OCI-LY7 (cell line): Measurements from ENCODE around the gene PLPPR5. TPM values are rescaled to one million over a fixed set of nuclear protein-coding genes. Genes with fewer than 3 reads are reported as not detected.

Experiments used
- BruUV-seq: library from RNA; stranded (reverse); fragments of 400-500 nt; replicated peaks from 2 replicates; lab custom pipeline; 2021; lab: Mats Ljungman, UMichigan
- CTCF ChIA-PET: fragments of 300-600 bp; sonication (Branson Sonifier 250); formaldehyde crosslinking; loops from one replicate; lab custom pipeline; 2022; ENCODE audit warnings: antibody characterized with exemption; ENCODE audit not compliant: unreplicated experiment; lab: Charles Lee
- POLR2A ChIA-PET: fragments of 300-600 bp; sonication (Branson Sonifier 250); formaldehyde crosslinking; loops from one replicate; lab custom pipeline; 2022; ENCODE audit warnings: antibody characterized with exemption; lab: Charles Lee
- DNase-seq: peaks from one replicate; pipeline ENCODE4 v3.0.0-alpha.2; 2015; ENCODE audit warnings: low spot score
- H2AFZ ChIP-seq: fragments of 200-600 bp; sonication (generic), shearing (Covaris generic); 2 replicates; pipeline ENCODE4 v1.6.1; 2014; ENCODE audit warnings: mild to moderate bottlenecking, antibody characterized with exemption, low read length, moderate library complexity
- H3K27ac ChIP-seq: fragments of 200-600 bp; sonication (generic); 2 replicates; pipeline ENCODE4 v1.5.1; 2014; ENCODE audit warnings: mixed run types, low read depth, mild to moderate bottlenecking, moderate library complexity, low read length, inconsistent platforms; ENCODE audit not compliant: poor library complexity, severe bottlenecking
- H3K36me3 ChIP-seq: fragments of 200-600 bp; sonication (generic); 2 replicates; pipeline ENCODE4 v1.6.1; 2014; ENCODE audit warnings: mild to moderate bottlenecking, antibody characterized with exemption, low read length, moderate library complexity, mixed read lengths; ENCODE audit not compliant: insufficient read depth
- H3K4me1 ChIP-seq: fragments of 200-600 bp; sonication (generic); 2 replicates; pipeline ENCODE4 v1.5.1; 2014; ENCODE audit warnings: mild to moderate bottlenecking, low read length; ENCODE audit not compliant: insufficient read depth, poor library complexity, severe bottlenecking
- H3K4me2 ChIP-seq: fragments of 200-600 bp; sonication (generic); 2 replicates; pipeline ENCODE4 v1.6.1; 2014; ENCODE audit warnings: mild to moderate bottlenecking, low read length
- H3K4me3 ChIP-seq: fragments of 200-600 bp; sonication (generic); 2 replicates; pipeline ENCODE4 v1.5.1; 2014; ENCODE audit warnings: mild to moderate bottlenecking, low read depth, low read length; ENCODE audit not compliant: poor library complexity, severe bottlenecking
- H3K79me2 ChIP-seq: fragments of 200-600 bp; sonication (generic); 2 replicates; pipeline ENCODE4 v1.6.1; 2016; ENCODE audit warnings: low read depth, mild to moderate bottlenecking, low read length, moderate library complexity, mixed read lengths; ENCODE audit not compliant: insufficient read depth
- H3K9me2 ChIP-seq: fragments of 200-600 bp; sonication (generic); 2 replicates; pipeline ENCODE4 v1.6.1; 2016; ENCODE audit warnings: mild to moderate bottlenecking, low read length, mixed read lengths; ENCODE audit not compliant: insufficient read depth
- H3K9me3 ChIP-seq: fragments of 200-600 bp; sonication (generic); 2 replicates; pipeline ENCODE4 v1.6.1; 2014; ENCODE audit warnings: mild to moderate bottlenecking, mixed run types, low read length, mixed read lengths
- H4K20me1 ChIP-seq: fragments of 200-600 bp; sonication (generic); 2 replicates; pipeline ENCODE4 v1.6.1; 2014; ENCODE audit warnings: mild to moderate bottlenecking, antibody characterized with exemption, low read length, moderate library complexity, mixed read lengths; ENCODE audit not compliant: insufficient read depth
- EZH2phosphoT487 ChIP-seq: fragments of 200-600 bp; sonication (generic); IDR thresholded peaks from 2 replicates; pipeline ENCODE4 v1.6.1; 2018; ENCODE audit warnings: low read depth, borderline replicate concordance, mild to moderate bottlenecking, mixed run types, antibody characterized with exemption, low read length, moderate library complexity, mixed read lengths
- intact Hi-C: fragments of 100-400 bp; cut with micrococcal nuclease; formaldehyde crosslinking; loops from one replicate; pipeline ENCODE4 v1.10.0; 2022; ENCODE audit not compliant: unreplicated experiment
- total RNA-seq, 2 experiments: library from RNA; depleted of rRNA in 1 of 2; stranded (reverse); fragments of >200 nt in 1 of 2; shearing (Covaris generic) in 1 of 2; gene quantifications; 2 replicates each; pipeline ENCODE4 v1.2.3, GENCODE V29; 2014 to 2022
- TF ChIP-seq, protein P1 (sequence below): fragments of 200-600 bp; sonication (generic); conservative IDR thresholded peaks from 2 replicates; pipeline ENCODE4 v1.5.1; 2014; ENCODE audit warnings: mild to moderate bottlenecking, antibody characterized with exemption, low read length, moderate library complexity, mixed read lengths

The PLPPR5 gene
- total RNA-seq, 2 experiments from 2014 or later = not detected

DNA sequence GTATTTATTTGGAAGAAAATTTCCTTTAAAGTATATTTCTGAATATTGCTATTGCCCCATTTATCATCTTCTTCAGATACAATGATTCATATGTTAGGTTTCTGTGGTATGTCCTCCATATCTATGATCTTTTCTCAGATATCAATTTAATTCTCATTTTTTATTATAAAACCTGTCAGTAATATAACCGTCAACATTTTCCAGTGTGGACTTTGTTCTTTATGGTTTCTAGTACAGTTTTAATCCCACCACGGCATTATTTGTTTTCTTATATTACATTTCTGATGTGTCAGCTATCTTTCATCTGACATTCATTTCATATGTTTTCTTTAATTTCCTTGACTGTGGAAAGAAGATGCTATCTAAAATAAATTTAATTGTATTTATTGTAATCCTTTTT, 97.9 kb downstream of the PLPPR5 start:
- ChIA-PET CTCF (no interaction called here), POLR2A (no interaction called here)
- Histone ChIP-seq H3K9me2 (no peaks in the 10 kb centered on the region), H3K4me1 (no peaks in the 10 kb centered on the region), H3K4me2 (no peak overlapping the region), H2AFZ (no peak overlapping the region), H4K20me1 (no peaks in the 10 kb centered on the region), H3K79me2 (no peaks in the 10 kb centered on the region), H3K36me3 (no peaks in the 10 kb centered on the region), H3K27ac (no peak overlapping the region), H3K9me3 (no peaks in the 10 kb centered on the region), H3K4me3 (no peak overlapping the region)
- TF ChIP-seq EZH2phosphoT487 = no peak
- TF ChIP-seq, protein P1, sequence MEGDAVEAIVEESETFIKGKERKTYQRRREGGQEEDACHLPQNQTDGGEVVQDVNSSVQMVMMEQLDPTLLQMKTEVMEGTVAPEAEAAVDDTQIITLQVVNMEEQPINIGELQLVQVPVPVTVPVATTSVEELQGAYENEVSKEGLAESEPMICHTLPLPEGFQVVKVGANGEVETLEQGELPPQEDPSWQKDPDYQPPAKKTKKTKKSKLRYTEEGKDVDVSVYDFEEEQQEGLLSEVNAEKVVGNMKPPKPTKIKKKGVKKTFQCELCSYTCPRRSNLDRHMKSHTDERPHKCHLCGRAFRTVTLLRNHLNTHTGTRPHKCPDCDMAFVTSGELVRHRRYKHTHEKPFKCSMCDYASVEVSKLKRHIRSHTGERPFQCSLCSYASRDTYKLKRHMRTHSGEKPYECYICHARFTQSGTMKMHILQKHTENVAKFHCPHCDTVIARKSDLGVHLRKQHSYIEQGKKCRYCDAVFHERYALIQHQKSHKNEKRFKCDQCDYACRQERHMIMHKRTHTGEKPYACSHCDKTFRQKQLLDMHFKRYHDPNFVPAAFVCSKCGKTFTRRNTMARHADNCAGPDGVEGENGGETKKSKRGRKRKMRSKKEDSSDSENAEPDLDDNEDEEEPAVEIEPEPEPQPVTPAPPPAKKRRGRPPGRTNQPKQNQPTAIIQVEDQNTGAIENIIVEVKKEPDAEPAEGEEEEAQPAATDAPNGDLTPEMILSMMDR = no peak
- intact Hi-C loops = no loop called here
- no TSS peak for BruUV-seq
- no peak for DNase-seq

DNA sequence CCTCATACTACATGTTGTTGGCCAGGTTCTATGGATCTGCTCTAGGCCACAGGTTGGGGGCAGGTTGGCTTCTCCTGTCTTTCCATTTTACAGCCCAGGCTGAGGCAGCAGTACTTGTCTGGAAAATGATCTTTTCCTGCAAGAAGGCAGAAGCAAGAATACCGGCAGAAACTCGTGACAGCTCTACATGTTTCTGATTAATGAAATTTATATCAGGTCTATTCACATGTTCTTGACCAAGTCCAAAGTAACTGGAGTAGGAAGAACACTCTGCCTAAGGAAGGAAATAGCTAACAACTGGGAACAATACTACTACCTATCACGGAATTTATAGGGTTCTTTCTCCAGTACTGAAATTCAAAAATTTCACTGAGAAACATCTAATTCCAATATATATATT, 98.3 kb downstream of the PLPPR5 start:
- intact Hi-C loops = no loop called here
- ChIA-PET POLR2A (no interaction called here), CTCF (no interaction called here)
- no peaks in the 10 kb centered on the region for H3K36me3 ChIP-seq
- H3K9me3 ChIP-seq = no peaks in the 10 kb centered on the region
- no TSS peak for BruUV-seq
- DNase-seq = no peak
- no peaks in the 10 kb centered on the region for H3K9me2 ChIP-seq
- H4K20me1 ChIP-seq = no peaks in the 10 kb centered on the region
- no peaks in the 10 kb centered on the region for H3K79me2 ChIP-seq
- H3K4me1 ChIP-seq = no peaks in the 10 kb centered on the region
- TF ChIP-seq, protein P1 = no peak
- TF ChIP-seq EZH2phosphoT487 = no peak
- H3K4me2 ChIP-seq = no peak overlapping the region
- H3K4me3 ChIP-seq = no peak overlapping the region
- H2AFZ ChIP-seq = no peak overlapping the region
- no peak overlapping the region for H3K27ac ChIP-seq

- intact Hi-C loops = no loop called here
- POLR2A ChIA-PET = no interaction called here
Observed at GRCh38 chr1:98904684-98905083, 100.0 kb downstream of the PLPPR5 start.

More at GRCh38 chr1:98904684-98905083, 100.0 kb downstream of the PLPPR5 start:
- Histone ChIP-seq H3K9me3 (no peaks in the 10 kb centered on the region), H2AFZ (no peak overlapping the region), H4K20me1 (no peaks in the 10 kb centered on the region), H3K9me2 (no peaks in the 10 kb centered on the region), H3K36me3 (no peaks in the 10 kb centered on the region), H3K79me2 (no peaks in the 10 kb centered on the region), H3K4me2 (no peak overlapping the region), H3K4me1 (no peaks in the 10 kb centered on the region), H3K27ac (no peak overlapping the region), H3K4me3 (no peak overlapping the region)
- TF ChIP-seq EZH2phosphoT487 = no peak
- TF ChIP-seq, protein P1 = no peak
- DNase-seq = no peak
- CTCF ChIA-PET = no interaction called here
- BruUV-seq = no TSS peak
